GM21360 (cell line): Measurements from ENCODE around the gene CFAP54.

Source experiments
- ATAC-seq: cut with Tn5 transposase; IDR thresholded peaks from one replicate; pipeline ENCODE4 v1.9.1; 2021; ENCODE audit warnings: mild to moderate bottlenecking, moderate library complexity; ENCODE audit not compliant: unreplicated experiment

Gene CFAP54

GRCh38 chr12:96811083-96811482, 321.7 kb downstream of the CFAP54 start:
- ATAC-seq: no peak

GRCh38 chr12:96812153-96812552, 322.8 kb downstream of the CFAP54 start:
- no peak for ATAC-seq

GRCh38 chr12:96814200-96814599, 324.8 kb downstream of the CFAP54 start:
- ATAC-seq: no peak

GRCh38 chr12:96821592-96821991, 332.2 kb downstream of the CFAP54 start:
- no peak for ATAC-seq

GRCh38 chr12:96822641-96823040, 333.3 kb downstream of the CFAP54 start:
- no peak for ATAC-seq

- ATAC-seq: no peak
Measured at GRCh38 chr12:96824074-96824837, 334.9 kb downstream of the CFAP54 start.

- ATAC-seq: no peak
Measured at GRCh38 chr12:96824838-96825236, 335.5 kb downstream of the CFAP54 start.

GRCh38 chr12:96828169-96828789, 338.9 kb downstream of the CFAP54 start:
- ATAC-seq: no peak

GRCh38 chr12:96829354-96829753, 340.0 kb downstream of the CFAP54 start:
- ATAC-seq: no peak

GRCh38 chr12:96831346-96831745, 342.0 kb downstream of the CFAP54 start:
- no peak for ATAC-seq

GRCh38 chr12:96846293-96846692, 356.9 kb downstream of the CFAP54 start:
- no peak for ATAC-seq

GRCh38 chr12:96850676-96851075, 361.3 kb downstream of the CFAP54 start:
- ATAC-seq: no peak

- no peak for ATAC-seq
Measured at GRCh38 chr12:96858162-96858561, 368.8 kb downstream of the CFAP54 start.

- ATAC-seq: no peak
Measured at GRCh38 chr12:96861656-96862055, 372.3 kb downstream of the CFAP54 start.

GRCh38 chr12:96862326-96862725, 372.9 kb downstream of the CFAP54 start:
- no peak for ATAC-seq

GRCh38 chr12:96864335-96864734, 375.0 kb downstream of the CFAP54 start:
- ATAC-seq: no peak

GRCh38 chr12:96866801-96867590, 377.6 kb downstream of the CFAP54 start:
- ATAC-seq: no peak

- no peak for ATAC-seq
Measured at GRCh38 chr12:96870946-96871345, 381.6 kb downstream of the CFAP54 start.

GRCh38 chr12:96872961-96873360, 383.6 kb downstream of the CFAP54 start:
- no peak for ATAC-seq

GRCh38 chr12:96874211-96874610, 384.8 kb downstream of the CFAP54 start:
- ATAC-seq: no peak

- no peak for ATAC-seq
Measured at GRCh38 chr12:96876966-96877365, 387.6 kb downstream of the CFAP54 start.

- no peak for ATAC-seq
Measured at GRCh38 chr12:96878704-96879103, 389.3 kb downstream of the CFAP54 start.
